ENCODE data around the gene S100A7. TPM values are rescaled to one million over a fixed set of nuclear protein-coding genes. Genes with fewer than 3 reads are reported as not detected.
"Not testable (repeated sequence)": the region's sequence is repeated elsewhere in the genome, so short reads cannot be mapped to it uniquely, and the experiment has no call there.

S100A7 gene
- polyA plus RNA-seq, 3 donors = not detected

DNA sequence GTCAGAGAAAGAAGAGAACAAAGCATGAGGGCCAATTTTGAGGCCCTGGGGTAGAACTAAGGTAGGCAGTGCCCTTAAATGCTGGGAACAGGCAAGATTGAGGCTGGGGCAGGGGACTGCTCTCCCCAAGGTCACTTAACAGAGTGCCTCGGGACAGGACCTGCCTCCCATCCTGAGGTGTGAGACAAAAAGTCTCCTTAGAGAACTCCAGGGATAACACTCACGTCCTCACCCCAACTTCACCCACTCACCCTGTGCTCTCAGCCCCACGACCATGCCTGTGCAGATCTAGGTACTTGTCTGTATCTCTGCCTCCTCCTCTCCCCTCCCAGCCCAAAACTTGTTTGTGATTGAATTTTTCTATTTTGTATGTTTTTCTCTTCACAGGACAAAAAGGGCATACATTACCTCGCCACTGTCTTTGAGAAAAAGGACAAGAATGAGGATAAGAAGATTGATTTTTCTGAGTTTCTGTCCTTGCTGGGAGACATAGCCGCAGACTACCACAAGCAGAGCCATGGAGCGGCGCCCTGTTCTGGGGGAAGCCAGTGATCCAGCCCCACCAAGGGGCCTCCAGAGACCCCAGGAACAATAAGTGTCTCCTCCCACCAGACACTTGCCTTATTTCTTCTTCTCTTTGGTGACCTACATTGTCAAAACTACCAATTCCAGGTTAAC lies 41.6 kb downstream of the S100A7 start:
- not testable (repeated sequence) for H3K9me3 Mint-ChIP-seq; H3K79me2 ChIP-seq (ENCODE audit: insufficient read depth, low read length); H2AFZ ChIP-seq (ENCODE audit: insufficient read depth, low read depth, low read length, poor library complexity, severe bottlenecking); H3K36me3 ChIP-seq (replicated peaks in 1 of 2; ENCODE audit: control insufficient read depth in 1 of 2, insufficient read depth in 2 of 2, low read length in 2 of 2); H3K9me3 ChIP-seq (replicated peaks in 1 of 2; ENCODE audit: control insufficient read depth in 1 of 2, insufficient read depth in 1 of 2, low read length in 2 of 2); H3K27me3 ChIP-seq (ENCODE audit: control insufficient read depth in 2 of 2, insufficient read depth in 2 of 2, low read length in 2 of 2); H3K4me3 ChIP-seq (replicated peaks in 1 of 3; ENCODE audit: low read depth in 2 of 3, low read length in 3 of 3); H3K9ac ChIP-seq (ENCODE audit: insufficient read depth, low read length, poor library complexity, severe bottlenecking); H3K4me1 ChIP-seq (ENCODE audit: control insufficient read depth in 1 of 2, insufficient read depth in 2 of 2, low read length in 2 of 2); H3K27ac ChIP-seq (ENCODE audit: low read depth in 1 of 2, low read length in 2 of 2); H3K36me3 Mint-ChIP-seq; DNase-seq; H3K4me2 ChIP-seq (replicated peaks; ENCODE audit: extremely low read depth, low read length, poor library complexity, severe bottlenecking); H4K20me1 ChIP-seq (ENCODE audit: insufficient read depth, low read length)
- intact Hi-C loops (cut with micrococcal nuclease) = loop anchor here in 1 of 2 donors (10.0 kb wide), 1 partner anchor 76 kb away; no protein-coding TSS in a partner anchor
- H3K4me1 Mint-ChIP-seq = peaks cover 10% of the 10 kb centered on the region
- 74% methylated on average over 5 of the region's 7 CpGs for WGBS (ENCODE audit: insufficient coverage)
- peak overlapping the region in 1 of 7 donors; percentile 43 for H3K27ac Mint-ChIP-seq
- peaks cover 14 to 20% (median 17%) of the 10 kb centered on the region in 3 donors for H3K27me3 Mint-ChIP-seq (ENCODE audit: low read depth in 3 of 3)
- H3K4me3 Mint-ChIP-seq = peak overlapping the region in 1 of 2 donors; percentile 27

- H3K9me3 ChIP-seq (replicated peaks in 1 of 2; ENCODE audit: control insufficient read depth in 1 of 2, insufficient read depth in 1 of 2, low read length in 2 of 2) = no peaks in the 10 kb centered on the region
- H4K20me1 ChIP-seq (ENCODE audit: insufficient read depth, low read length) = no peaks in the 10 kb centered on the region
- H3K79me2 ChIP-seq (ENCODE audit: insufficient read depth, low read length) = no peaks in the 10 kb centered on the region
- H3K27ac ChIP-seq (ENCODE audit: low read depth in 1 of 2, low read length in 2 of 2) = no peak overlapping the region
- intact Hi-C loops (cut with micrococcal nuclease) = loop anchor here in 1 of 2 donors (10.0 kb wide), 1 partner anchor 77 kb away; no protein-coding TSS in a partner anchor
- DNase-seq = no peak
- H3K27ac Mint-ChIP-seq = no peak overlapping the region
- peaks cover 0 to 3% (median 0%) of the 10 kb centered on the region in 7 donors for H3K9me3 Mint-ChIP-seq
- no peak overlapping the region for H3K4me3 ChIP-seq (replicated peaks in 1 of 3; ENCODE audit: low read depth in 2 of 3, low read length in 3 of 3)
- peaks cover 0 to 3% of the 10 kb centered on the region in 2 donors for H3K27me3 ChIP-seq (ENCODE audit: control insufficient read depth in 2 of 2, insufficient read depth in 2 of 2, low read length in 2 of 2)
- H3K27me3 Mint-ChIP-seq (ENCODE audit: low read depth in 3 of 3) = peaks cover 14 to 20% (median 19%) of the 10 kb centered on the region in 3 donors
- peaks cover 16% of the 10 kb centered on the region for H3K4me1 Mint-ChIP-seq
- H3K4me2 ChIP-seq (replicated peaks; ENCODE audit: extremely low read depth, low read length, poor library complexity, severe bottlenecking) = no peak overlapping the region
- no peak overlapping the region for H2AFZ ChIP-seq (ENCODE audit: insufficient read depth, low read depth, low read length, poor library complexity, severe bottlenecking)
- TF ChIP-seq, protein P1, sequence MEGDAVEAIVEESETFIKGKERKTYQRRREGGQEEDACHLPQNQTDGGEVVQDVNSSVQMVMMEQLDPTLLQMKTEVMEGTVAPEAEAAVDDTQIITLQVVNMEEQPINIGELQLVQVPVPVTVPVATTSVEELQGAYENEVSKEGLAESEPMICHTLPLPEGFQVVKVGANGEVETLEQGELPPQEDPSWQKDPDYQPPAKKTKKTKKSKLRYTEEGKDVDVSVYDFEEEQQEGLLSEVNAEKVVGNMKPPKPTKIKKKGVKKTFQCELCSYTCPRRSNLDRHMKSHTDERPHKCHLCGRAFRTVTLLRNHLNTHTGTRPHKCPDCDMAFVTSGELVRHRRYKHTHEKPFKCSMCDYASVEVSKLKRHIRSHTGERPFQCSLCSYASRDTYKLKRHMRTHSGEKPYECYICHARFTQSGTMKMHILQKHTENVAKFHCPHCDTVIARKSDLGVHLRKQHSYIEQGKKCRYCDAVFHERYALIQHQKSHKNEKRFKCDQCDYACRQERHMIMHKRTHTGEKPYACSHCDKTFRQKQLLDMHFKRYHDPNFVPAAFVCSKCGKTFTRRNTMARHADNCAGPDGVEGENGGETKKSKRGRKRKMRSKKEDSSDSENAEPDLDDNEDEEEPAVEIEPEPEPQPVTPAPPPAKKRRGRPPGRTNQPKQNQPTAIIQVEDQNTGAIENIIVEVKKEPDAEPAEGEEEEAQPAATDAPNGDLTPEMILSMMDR (IDR thresholded peaks at IDR 0.05) = no peak
- H3K36me3 ChIP-seq (replicated peaks in 1 of 2; ENCODE audit: control insufficient read depth in 1 of 2, insufficient read depth in 2 of 2, low read length in 2 of 2) = no peaks in the 10 kb centered on the region
- 94% methylated on average over 8 of the region's 12 CpGs for WGBS (ENCODE audit: insufficient coverage)
- H3K36me3 Mint-ChIP-seq = no peaks in the 10 kb centered on the region
- H3K9ac ChIP-seq (ENCODE audit: insufficient read depth, low read length, poor library complexity, severe bottlenecking) = no peak overlapping the region
- H3K4me3 Mint-ChIP-seq = no peak overlapping the region
- peaks cover 0 to 15% of the 10 kb centered on the region in 2 donors for H3K4me1 ChIP-seq (ENCODE audit: control insufficient read depth in 1 of 2, insufficient read depth in 2 of 2, low read length in 2 of 2)
Observed at GRCh38 chr1:153417136-153417888, 43.1 kb downstream of the S100A7 start.

All from CD14-positive monocyte (primary cell).